ENCODE results near the gene COQ3. TPM values are rescaled to one million over a fixed set of nuclear protein-coding genes. Genes with fewer than 3 reads are reported as not detected.

COQ3 gene, protein sequence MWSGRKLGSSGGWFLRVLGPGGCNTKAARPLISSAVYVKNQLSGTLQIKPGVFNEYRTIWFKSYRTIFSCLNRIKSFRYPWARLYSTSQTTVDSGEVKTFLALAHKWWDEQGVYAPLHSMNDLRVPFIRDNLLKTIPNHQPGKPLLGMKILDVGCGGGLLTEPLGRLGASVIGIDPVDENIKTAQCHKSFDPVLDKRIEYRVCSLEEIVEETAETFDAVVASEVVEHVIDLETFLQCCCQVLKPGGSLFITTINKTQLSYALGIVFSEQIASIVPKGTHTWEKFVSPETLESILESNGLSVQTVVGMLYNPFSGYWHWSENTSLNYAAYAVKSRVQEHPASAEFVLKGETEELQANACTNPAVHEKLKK
- 10.6 and 10.9 TPM in 2 replicates for total RNA-seq (2021)
- long read RNA-seq, transcript COQ3-201 (7 exons, 1,335 nt), result major isoform, 61 of 84 reads
- long read RNA-seq, partial matches to known transcripts, result 1 of 84 reads
- long read RNA-seq, other reads (novel, unspliced or antisense), result 22 of 84 reads

DNA sequence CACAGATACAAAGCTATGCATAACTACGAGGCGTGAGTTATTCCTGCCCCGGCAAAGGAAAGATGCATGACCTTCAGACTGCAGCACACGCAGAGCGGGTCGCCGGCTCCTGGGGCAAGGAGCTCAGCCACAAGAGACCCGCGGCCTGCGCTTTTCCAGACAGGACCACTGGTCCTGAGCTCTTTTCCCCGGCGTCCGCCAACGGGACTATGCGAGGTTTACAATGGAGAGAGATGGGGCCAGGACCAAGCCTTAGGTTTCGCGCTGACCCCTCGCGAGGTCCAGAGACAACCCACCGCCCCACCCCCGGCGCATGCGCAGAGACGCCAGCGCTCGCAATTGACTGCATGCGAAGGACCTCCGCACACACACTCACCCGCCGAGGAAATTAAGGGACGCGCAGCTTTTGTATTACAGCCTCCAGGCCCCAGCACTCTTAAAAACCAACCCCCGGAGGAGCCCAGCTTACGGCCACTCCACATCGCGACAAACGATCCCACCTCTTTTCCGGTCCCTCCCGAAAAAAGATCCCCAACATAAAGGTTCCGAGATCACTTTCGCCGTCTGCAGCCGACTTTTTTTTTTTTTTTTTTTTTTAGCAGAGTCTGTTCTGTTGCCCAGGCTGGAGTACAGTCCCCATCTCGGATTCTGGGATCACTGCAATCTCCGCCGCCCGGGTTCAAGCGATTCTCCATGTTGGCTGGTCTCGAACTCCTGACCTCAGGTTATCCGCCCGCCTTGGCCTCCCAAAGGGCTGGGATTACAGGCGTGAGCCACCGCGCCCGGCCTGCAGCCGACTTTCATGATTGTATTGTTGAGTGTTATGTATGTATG is at the start of gene COQ3:
TSS of gene COQ3 (minus strand) at position 498 of the 834 bp plus-strand sequence. CDS start at position 482, 16 bp downstream.
- H3K27ac Mint-ChIP-seq, result peak within 1 kb of the TSS; percentile 99 to 100 (median 99)
- WGBS (ENCODE audit: extremely low coverage, insufficient read length, low lambda C conversion rate), result no CpG with 5 or more reads among the region's 56 CpGs

More for the DNA sequence above, at the start of gene COQ3:
- Histone ChIP-seq H3K23me2 (ENCODE audit: insufficient read length, low read depth, low read length, poor library complexity, severe bottlenecking) (no peaks in the 10 kb centered on the region), H3K56ac (ENCODE audit: insufficient read length, low read depth, low read length) (no peak within 1 kb of the TSS), H3K18ac (ENCODE audit: insufficient read length, low read depth, low read length) (peak within 1 kb of the TSS; percentile 91), H3K79me2 (ENCODE audit: insufficient read depth, low read length) (no peaks in the 10 kb centered on the region), H3T11ph (ENCODE audit: low read length) (no peak within 1 kb of the TSS), H3K23ac (ENCODE audit: insufficient read length, low read depth, low read length) (no peak within 1 kb of the TSS), H3K9ac (ENCODE audit: extremely low read depth, insufficient read length, low read length) (peak within 1 kb of the TSS; percentile 93), H2BK5ac (ENCODE audit: insufficient read length, low read length) (no peak within 1 kb of the TSS), H3K14ac (ENCODE audit: insufficient read depth, low read length) (peak within 1 kb of the TSS; percentile 86), H3K27ac (ENCODE audit: insufficient read length, low read depth, low read length) (peak within 1 kb of the TSS; percentile 47), H3K4me2 (ENCODE audit: insufficient read depth, insufficient read length, low read length) (peak within 1 kb of the TSS; percentile 58), H4K5ac (ENCODE audit: insufficient read length, low read depth, low read length) (no peak within 1 kb of the TSS), H2BK15ac (ENCODE audit: low read depth, low read length) (no peak within 1 kb of the TSS), H2BK120ac (ENCODE audit: low read depth, low read length, poor library complexity, severe bottlenecking) (no peak within 1 kb of the TSS), H2AFZ (ENCODE audit: low read length) (peak within 1 kb of the TSS; percentile 41), H2AK5ac (ENCODE audit: insufficient read length, low read length) (no peak within 1 kb of the TSS), H4K20me1 (ENCODE audit: control insufficient read depth, insufficient read depth, insufficient read length) (no peaks in the 10 kb centered on the region), H4K91ac (ENCODE audit: insufficient read length, low read depth, low read length) (no peak within 1 kb of the TSS), H2BK20ac (ENCODE audit: low read depth, low read length, poor library complexity, severe bottlenecking) (no peak within 1 kb of the TSS), H3K9me3 (ENCODE audit: control insufficient read depth, low read depth, low read length) (no peaks in the 10 kb centered on the region), H3K27me3 (ENCODE audit: insufficient read depth, low read length) (no peaks in the 10 kb centered on the region), H4K8ac (replicated peaks; ENCODE audit: insufficient read length, low read depth, low read length) (no peak within 1 kb of the TSS), H3K4ac (ENCODE audit: low read depth, low read length) (no peak within 1 kb of the TSS), H2BK12ac (ENCODE audit: insufficient read length, low read depth, low read length) (no peak within 1 kb of the TSS), H3K4me1 (ENCODE audit: insufficient read depth, low read length) (no peaks in the 10 kb centered on the region), H3K79me1 (ENCODE audit: insufficient read depth, low read depth, low read length, poor library complexity, severe bottlenecking) (no peaks in the 10 kb centered on the region)
- H3K36me3 Mint-ChIP-seq (ENCODE audit: insufficient read depth in 1 of 3, low read depth in 3 of 3), result peaks cover 0 to 13% (median 0%) of the 10 kb centered on the region in 3 experiments; a peak in 3 of 7 replicates
- peaks cover 2% of the 10 kb centered on the region for H3K27me3 Mint-ChIP-seq (ENCODE audit: low read depth)
- peaks cover 0 to 5% of the 10 kb centered on the region in 2 experiments for H3K4me1 Mint-ChIP-seq
- TF ChIP-seq, protein P1, sequence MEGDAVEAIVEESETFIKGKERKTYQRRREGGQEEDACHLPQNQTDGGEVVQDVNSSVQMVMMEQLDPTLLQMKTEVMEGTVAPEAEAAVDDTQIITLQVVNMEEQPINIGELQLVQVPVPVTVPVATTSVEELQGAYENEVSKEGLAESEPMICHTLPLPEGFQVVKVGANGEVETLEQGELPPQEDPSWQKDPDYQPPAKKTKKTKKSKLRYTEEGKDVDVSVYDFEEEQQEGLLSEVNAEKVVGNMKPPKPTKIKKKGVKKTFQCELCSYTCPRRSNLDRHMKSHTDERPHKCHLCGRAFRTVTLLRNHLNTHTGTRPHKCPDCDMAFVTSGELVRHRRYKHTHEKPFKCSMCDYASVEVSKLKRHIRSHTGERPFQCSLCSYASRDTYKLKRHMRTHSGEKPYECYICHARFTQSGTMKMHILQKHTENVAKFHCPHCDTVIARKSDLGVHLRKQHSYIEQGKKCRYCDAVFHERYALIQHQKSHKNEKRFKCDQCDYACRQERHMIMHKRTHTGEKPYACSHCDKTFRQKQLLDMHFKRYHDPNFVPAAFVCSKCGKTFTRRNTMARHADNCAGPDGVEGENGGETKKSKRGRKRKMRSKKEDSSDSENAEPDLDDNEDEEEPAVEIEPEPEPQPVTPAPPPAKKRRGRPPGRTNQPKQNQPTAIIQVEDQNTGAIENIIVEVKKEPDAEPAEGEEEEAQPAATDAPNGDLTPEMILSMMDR (conservative IDR thresholded peaks at IDR 0.05), result no peak
- H3K4me3 Mint-ChIP-seq, result peak within 1 kb of the TSS; percentile 96 to 97
- no peaks in the 10 kb centered on the region for H3K9me3 Mint-ChIP-seq
- peak; percentile 94 for DNase-seq

Data from H9 (cell line).